ENCODE measurements around the gene TEDC2.

TEDC2 gene

GRCh38 chr16:2497116-2497630, 37.3 kb downstream of the TEDC2 start:
- no peak for DNase-seq

DNA sequence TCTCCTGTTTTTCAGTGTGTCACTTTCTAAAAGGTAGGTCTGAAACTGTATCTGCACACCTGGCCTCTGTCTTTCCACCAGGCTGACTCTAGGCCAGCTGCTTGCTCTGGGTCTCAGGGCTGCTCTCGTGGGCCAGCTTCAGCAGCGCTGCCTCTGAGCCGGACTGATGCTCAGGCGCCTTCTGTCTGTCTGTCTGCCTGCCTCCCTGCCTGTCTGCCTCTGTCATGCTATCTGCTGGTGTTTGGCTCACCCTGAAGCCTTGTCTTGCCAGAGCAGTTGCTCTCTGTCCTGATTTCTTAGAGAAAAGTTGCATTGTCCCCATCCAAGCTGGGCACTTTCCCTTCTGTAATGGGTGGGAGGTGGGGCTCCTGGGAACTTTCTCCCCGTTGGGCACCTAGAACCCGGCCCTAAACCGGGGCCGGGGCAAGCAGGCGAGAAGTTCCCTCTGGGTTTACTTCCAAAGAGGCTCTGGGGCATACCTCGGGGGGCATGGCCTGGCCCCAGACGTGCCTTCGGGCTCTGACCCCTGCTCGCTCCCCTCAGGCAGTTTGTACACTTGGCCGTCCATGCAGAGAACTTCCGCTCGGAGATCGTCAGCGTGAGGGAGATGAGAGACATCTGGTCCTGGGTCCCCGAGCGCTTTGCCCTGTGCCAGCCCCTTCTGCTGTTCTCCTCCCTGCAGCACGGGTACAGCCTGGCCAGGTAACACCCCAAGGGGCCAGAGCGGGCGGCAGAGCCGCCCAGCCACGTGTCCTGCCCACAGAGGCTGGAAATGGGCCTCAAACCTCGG, 38.0 kb downstream of the TEDC2 start:
- DNase-seq = no peak

DNA sequence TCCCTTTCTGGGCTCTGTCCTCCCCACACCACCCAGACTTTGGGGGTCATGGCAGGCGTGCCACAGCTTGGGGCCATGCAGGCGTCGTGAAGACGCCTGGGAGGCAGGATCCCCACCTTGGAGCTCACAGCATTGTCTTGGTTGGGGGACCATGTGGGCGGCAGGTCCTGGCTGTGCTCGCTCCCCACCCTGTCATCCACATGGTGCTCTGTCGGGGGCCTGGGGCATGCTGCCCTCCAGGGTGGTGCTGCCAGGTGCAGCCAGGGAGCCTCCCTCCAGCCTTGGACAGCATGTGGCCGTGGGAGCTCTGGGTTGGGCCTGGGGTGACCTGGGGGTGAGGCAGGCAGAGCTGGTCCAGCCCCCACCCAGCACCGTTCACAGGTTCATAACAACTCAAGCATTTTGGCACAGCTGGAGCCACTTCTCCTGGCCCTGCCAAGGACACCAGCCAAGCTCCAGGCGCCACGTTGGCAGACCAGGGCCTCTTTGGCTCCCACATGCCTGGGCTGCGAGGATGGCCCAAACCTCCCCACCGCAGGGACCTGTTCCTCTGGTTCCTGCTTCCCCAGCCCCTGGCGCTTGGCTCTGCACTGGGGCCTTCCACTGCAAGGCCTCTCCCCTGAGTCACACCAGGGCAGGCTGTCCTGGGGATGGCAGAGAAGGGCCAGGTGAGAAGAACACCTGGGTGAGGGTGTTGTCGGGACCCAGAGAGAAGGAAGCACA, 38.8 kb downstream of the TEDC2 start:
- no peak for DNase-seq

DNA sequence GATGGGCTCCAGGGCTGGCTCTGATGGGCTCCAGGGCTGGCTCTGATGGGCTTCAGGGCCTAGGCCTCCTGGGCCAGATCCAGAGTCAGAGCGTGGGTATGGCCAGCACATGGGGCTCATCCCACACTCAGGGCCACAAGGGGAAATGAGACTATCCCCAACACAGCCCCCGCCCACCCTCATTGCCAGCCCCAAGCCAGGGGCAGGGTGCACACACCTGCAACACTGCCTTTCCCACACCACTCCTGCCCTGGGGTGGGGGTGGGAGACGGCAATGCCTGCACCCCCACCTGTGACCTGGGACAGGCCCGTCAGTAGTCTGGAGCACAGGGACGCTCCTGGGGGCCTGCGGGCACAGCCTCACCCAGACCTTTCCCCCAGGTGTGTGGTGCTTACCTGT, 39.5 kb downstream of the TEDC2 start:
- no peak for DNase-seq

GRCh38 chr16:2499890-2500429, 40.1 kb downstream of the TEDC2 start:
- no peak for DNase-seq

DNA sequence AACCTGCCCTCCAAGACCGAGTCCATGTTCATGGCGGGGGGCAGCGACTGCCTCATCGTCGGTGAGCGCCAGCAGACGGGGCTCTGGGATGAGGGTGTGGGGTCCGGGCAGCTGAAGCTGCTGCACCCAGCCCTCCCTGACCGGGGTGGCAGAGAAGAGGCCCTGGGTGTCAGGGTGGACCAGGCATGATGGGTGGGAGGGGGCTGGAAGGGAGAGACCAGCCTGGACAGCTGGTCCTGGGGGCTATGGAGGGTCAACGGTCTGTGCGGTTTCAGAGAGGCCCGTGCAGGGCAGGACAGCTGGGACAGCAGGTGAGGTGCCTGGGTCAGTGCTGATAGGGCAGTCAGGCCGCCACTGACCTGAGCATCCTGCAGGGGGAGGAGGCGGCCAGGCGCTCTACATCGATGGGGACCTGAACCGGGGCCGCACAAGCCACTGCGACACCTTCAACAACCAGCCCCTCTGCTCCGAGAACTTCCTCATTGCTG, 40.6 kb downstream of the TEDC2 start:
- DNase-seq = no peak

GRCh38 chr16:2500918-2501750, 41.2 kb downstream of the TEDC2 start:
- peak; percentile 80 to 82 for DNase-seq

GRCh38 chr16:2501946-2502895, 42.3 kb downstream of the TEDC2 start:
- no peak for DNase-seq

DNA sequence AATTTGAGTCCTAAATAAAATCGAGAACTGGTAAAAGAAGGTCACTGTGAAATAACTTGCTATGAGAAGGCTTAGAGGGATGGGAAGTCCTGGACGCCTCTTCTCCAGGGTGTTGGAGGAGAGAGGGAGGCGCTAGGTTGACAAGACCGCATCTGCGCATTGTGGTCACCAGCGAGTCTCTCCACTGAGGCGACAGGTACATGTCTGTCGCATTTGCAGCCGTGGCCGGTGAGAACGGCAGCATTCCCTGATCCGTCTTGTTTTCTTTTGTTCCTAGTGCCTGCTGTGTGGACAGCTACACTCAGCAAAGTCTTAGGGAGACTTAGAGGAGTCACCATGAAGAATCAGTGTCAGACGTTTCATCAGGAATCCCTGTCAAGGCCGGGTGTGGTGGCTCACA, 45.8 kb downstream of the TEDC2 start:
- DNase-seq = no peak

DNA sequence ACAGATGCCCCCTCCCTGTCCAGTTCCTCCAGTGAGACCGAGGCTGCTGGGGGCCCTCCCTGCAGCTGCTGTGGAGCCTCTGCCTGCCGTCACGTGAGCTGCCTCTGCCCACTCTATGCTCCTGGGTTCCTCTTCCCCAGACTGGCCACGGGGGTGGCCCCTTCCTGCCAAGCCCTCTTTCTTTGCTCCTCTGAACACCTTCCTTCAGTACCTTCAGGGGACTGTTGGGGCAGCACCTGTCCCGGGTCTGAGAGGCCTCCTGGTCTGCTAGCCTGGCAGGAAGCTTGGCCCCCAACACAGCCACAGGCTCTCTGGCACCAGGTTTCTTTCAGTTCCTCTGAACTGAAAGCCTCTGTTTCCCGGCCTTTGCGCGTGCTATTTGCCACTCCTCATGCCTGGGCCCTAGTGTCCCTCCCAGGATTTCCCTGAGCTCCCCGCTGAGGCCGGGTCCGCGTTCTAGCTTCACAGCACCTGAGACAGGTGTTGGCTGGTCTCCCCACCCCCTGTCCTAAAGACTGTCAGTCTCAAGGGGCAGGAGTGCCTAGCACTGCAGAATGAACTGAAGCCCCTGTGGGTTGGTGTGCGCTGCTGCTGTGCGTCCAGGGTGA, 47.2 kb downstream of the TEDC2 start:
- DNase-seq = peak in 1 of 2 donors; percentile 70

DNA sequence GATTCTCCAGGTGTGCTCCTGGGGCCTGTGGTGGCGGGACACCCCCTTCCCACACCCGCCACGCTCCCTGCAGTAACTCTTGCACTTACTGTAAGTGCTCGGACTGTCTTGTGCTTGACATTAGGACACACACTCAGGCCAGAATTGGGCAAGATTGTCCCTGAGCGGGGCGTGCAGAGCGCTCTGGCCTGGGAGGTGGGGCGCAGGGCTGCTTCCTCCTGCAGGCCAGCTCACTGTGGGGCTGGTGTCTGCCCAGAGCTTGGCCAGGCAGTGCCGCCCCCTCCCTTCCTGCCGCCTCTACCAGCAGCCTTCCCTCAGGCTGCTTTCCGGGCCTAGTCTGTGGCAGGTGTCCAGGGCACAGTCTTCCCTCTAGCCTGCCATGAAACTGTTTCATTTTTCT, 47.8 kb downstream of the TEDC2 start:
- peak in 1 of 2 donors; percentile 54 for DNase-seq

DNA sequence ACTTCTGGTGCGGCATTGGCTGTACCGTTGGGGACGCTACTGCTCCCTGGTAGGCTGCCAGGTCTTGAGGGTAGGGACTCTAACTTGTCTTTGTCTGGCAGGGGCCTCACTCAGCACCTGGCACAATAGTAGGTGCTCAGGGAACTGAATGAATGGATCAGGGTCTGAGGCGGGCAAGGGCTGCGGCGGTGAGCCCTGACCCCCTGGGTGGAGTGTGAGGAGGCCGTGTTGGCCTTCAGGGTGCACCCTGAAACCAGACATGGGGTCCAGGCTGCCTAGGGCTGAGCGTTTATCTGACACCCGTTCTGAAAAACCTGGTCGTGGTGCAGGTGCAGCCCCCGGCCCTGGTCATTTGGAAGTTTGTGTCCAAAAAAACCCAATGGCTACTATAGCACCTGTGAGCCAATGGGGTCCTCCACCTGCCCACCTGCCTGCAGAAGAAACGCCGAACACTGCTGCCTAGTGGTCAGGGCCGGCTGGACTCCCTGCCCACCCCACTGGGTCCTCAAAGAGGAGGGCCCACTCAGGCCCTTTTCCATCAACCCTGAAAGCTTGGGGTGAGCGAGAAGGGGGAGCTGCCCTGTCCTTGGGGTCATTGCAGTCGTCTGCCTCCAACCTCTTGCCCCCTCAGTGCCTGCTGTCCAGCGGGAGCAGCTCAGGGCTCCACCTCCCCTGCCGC, 49.0 kb downstream of the TEDC2 start:
- no peak for DNase-seq

- DNase-seq = no peak
These were observed 51.4 kb downstream of the TEDC2 start for GRCh38 chr16:2511128-2511800.

GRCh38 chr16:2511996-2512734, 52.3 kb downstream of the TEDC2 start:
- DNase-seq = no peak

- peak; percentile 37 to 46 for DNase-seq
These were observed 53.0 kb downstream of the TEDC2 start for GRCh38 chr16:2512735-2513404.

DNA sequence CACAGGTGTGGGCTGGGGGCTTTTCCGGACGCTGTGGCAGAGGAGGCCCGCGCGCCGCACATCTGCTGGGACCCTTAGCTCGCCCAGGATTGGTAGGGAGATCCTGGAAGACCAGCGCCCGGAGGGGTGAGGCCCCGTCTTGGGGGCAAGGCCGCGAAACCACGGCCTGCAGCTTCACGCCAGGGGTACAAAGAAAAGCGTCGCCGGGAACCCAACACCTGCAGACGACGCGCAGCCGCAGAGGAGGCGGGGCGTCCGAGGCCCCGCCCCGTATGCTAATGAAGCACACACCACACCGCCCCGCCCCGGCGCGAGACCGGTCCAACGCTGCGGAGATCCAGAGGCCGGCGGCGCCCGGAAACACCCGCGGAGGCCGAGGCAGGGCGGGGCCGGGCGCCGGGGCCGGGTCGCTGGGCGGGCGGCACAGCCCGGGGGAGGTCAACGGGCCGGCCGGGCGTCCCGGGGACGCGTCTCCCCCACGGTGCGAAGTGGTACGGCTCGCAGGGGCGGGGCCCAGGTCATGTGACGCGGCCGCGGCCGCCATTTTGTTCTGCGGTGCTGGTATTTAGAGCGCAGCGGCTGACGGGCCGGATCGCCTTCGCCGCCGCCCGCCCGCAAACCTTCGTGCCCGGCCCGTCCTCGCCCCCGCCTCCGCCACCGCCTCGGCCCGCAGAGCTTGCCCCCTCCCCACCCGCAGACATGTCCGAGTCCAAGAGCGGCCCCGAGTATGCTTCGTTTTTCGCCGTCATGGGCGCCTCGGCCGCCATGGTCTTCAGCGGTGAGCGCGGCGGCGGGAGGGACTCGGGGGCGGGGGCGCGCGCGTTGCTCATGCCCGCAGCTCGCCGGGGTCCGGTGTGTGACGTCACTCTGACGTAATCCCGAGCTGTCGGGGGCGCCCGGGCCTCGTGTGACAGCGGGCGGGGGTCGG, 53.8 kb downstream of the TEDC2 start, which contains the start of gene ATP6V0C:
ATP6V0C (plus strand) TSS at position 548 of the 928 bp plus-strand sequence; CDS start at position 700, 152 bp downstream.
- DNase-seq = peak; percentile 93 to 94

Measured in CD4-positive, alpha-beta T cell treated with Interleukin-4 for 1 hour (primary cell).